Cardiac ventricle fibroblast (primary cell): ENCODE data around the gene PET117. TPM values are rescaled to one million over a fixed set of nuclear protein-coding genes. Genes with fewer than 3 reads are reported as not detected.

Experiments used
- total RNA-seq: library from RNA; depleted of rRNA; stranded (reverse); fragments of >200 nt; gene quantifications from 2 replicates; pipeline ENCODE4 v1.2.3, GENCODE V29; 2015

Gene PET117
- total RNA-seq, result 5.1 and 8.4 TPM in 2 replicates

DNA sequence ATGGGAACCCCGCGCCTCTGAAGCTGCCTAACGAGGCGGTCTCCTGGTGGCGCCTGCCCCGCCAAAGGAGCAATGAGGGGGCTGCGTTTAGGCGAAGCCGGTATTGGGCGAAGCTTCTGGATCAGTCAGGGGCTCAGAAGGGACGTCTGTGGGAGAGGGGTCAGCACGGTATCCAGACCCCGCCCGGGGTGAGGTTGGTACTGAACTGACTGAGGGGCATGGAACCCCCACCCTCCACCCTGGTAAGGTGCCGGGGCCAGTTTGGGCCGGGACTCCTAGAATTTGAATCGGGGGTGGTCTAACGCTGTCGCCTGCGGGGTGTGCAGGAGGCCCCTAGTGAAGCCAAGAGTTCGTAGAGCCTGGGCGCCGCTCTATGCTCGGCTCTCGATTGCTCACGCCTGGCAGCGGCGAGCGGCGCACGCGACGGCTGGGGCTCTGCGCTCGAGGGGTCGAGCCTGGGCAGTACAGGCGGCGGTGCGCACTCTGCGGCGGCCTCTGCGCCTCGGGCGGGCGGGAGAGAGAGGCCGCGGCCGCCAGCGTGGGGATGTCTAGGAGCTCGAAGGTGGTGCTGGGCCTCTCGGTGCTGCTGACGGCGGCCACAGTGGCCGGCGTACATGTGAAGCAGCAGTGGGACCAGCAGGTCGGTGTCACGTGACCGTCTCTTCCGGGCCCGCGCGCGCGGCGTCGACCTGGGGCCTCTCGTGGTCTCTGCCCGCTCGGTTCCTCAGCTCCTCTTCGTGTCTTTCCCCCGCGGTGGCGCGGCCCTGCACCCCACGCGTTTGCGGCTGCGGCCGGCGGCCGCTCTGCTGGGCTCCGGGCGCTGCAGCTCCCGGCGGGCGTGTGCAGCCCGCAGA lies at the start of gene PET117, which contains the start of gene KAT14:
PET117 (plus strand) TSS at position 452 of the 854 bp plus-strand sequence; CDS start at position 545, 93 bp downstream.
KAT14 (plus strand) TSS at position 452 of the 854 bp plus-strand sequence. CDS start 4,798 bp downstream, outside the sequence.

Other genes with a start within 250 kb of the PET117 start
- 70.3 and 91.2 TPM in 2 replicates for gene SNX5, start 169.1 kb upstream of the PET117 start, total RNA-seq
- 5.4 and 9.4 TPM in 2 replicates for gene MGME1, start 168.8 kb upstream of the PET117 start, total RNA-seq
- gene OVOL2, start 79.9 kb upstream of the PET117 start, total RNA-seq, result not detected in 2 replicates
- 8.3 and 10.0 TPM in 2 replicates for gene KAT14, start within 50 bp of the PET117 start, total RNA-seq
- 7.9 and 11.0 TPM in 2 replicates for gene ZNF133, start 150.7 kb downstream of the PET117 start, total RNA-seq